GM12878 (cell line): ENCODE data around the gene LSM14A. TPM values are rescaled to one million over a fixed set of nuclear protein-coding genes. Genes with fewer than 3 reads are reported as not detected.

ENCODE experiments used
- ATAC-seq: fragments of 200-7000 bp; cut with Tn5 transposase; 3 replicates; pipeline ENCODE4 v1.9.1; 2020; ENCODE audit warnings: mild to moderate bottlenecking, moderate library complexity
- BruUV-seq: library from RNA; stranded (reverse); fragments of 400-500 nt; replicated peaks from 2 replicates; lab custom pipeline; 2021; lab: Mats Ljungman, UMichigan
- CTCF ChIA-PET: fragments of 300-600 bp; sonication (Branson Sonifier 250); formaldehyde crosslinking; extraction: SDS; loops from one replicate; lab custom pipeline; 2021; ENCODE audit warnings: inconsistent platforms; lab: Yijun Ruan, JAX
- POLR2A ChIA-PET: fragments of 350-600 bp; formaldehyde crosslinking; extraction: SDS; loops from one replicate; lab custom pipeline; 2021; ENCODE audit warnings: inconsistent platforms; lab: Charles Lee
- RAD21 ChIA-PET: fragments of 300-600 bp; sonication (Branson Sonifier 250); formaldehyde crosslinking; loops from one replicate; lab custom pipeline; 2023; ENCODE audit warnings: antibody characterized with exemption; ENCODE audit not compliant: unreplicated experiment; lab: Charles Lee
- SMC1A ChIA-PET: fragments of 300-600 bp; sonication (Branson Sonifier 250); formaldehyde crosslinking; loops from one replicate; lab custom pipeline; 2023; ENCODE audit not compliant: unreplicated experiment, uncharacterized antibody; lab: Charles Lee
- DNase-seq: peaks from one replicate; pipeline ENCODE4 v3.0.0-alpha.2; 2011; ENCODE audit warnings: low read depth, low spot score
- FAIRE-seq: peaks from 3 replicates; lab custom pipeline; 2011; peaks lifted over from hg19 to GRCh38; lab: Jason Lieb, UNC
- H2AFZ ChIP-seq: 2 replicates; pipeline ENCODE4 v1.6.0; 2011; ENCODE audit warnings: low read depth, low read length, control low read depth; ENCODE audit not compliant: control insufficient read depth
- H3K27ac ChIP-seq: 2 replicates; pipeline ENCODE4 v1.5.1; 2011; ENCODE audit warnings: control low read depth; ENCODE audit not compliant: control insufficient read depth, insufficient read depth
- H3K27me3 ChIP-seq, 2 experiments: replicated peaks in 1 of 2; 2 replicates each; pipeline versions ENCODE4 v1.6.0 to v1.6.1; 2011; ENCODE audit warnings: low read length in 1 of 2; ENCODE audit not compliant: control insufficient read depth in 2 of 2, insufficient read depth in 2 of 2
- H3K36me3 ChIP-seq, 2 experiments: 2 replicates each; pipeline ENCODE4 v1.5.1; 2011; ENCODE audit warnings: low read length in 1 of 2; ENCODE audit not compliant: control insufficient read depth in 2 of 2, insufficient read depth in 2 of 2
- H3K4me1 ChIP-seq: 2 replicates; pipeline ENCODE4 v1.6.1; 2011; ENCODE audit warnings: mild to moderate bottlenecking, low read length, moderate library complexity, mixed read lengths; ENCODE audit not compliant: control insufficient read depth, insufficient read depth
- H3K4me2 ChIP-seq: 2 replicates; pipeline ENCODE4 v1.6.0; 2011; ENCODE audit warnings: control low read depth; ENCODE audit not compliant: control insufficient read depth, insufficient read depth
- H3K4me3 ChIP-seq: fragments of 200-600 bp; sonication (generic); 2 replicates; pipeline ENCODE4 v1.5.1; 2016
- H3K79me2 ChIP-seq: 2 replicates; pipeline ENCODE4 v1.6.0; 2011; ENCODE audit warnings: low read length; ENCODE audit not compliant: control insufficient read depth, insufficient read depth
- H3K9ac ChIP-seq: 2 replicates; pipeline ENCODE4 v1.8.0; 2011; ENCODE audit warnings: low read length, control low read depth, mixed read lengths; ENCODE audit not compliant: control insufficient read depth, insufficient read depth
- H3K9me3 ChIP-seq: replicated peaks from 3 replicates; pipeline ENCODE4 v1.5.1; 2011; ENCODE audit warnings: mild to moderate bottlenecking, low read length; ENCODE audit not compliant: control insufficient read depth, insufficient read depth
- H4K20me1 ChIP-seq: 2 replicates; pipeline ENCODE4 v1.6.0; 2011; ENCODE audit not compliant: control insufficient read depth, insufficient read depth
- BACH1 ChIP-seq: fragments of 450-650 bp; IDR thresholded peaks from 2 replicates; pipeline ENCODE4 v1.6.1; 2017; ENCODE audit warnings: mild to moderate bottlenecking, borderline replicate concordance
- CEBPB ChIP-seq, 2 experiments: fragments of 150-350 bp in 1 of 2; IDR thresholded peaks; 2 replicates each; pipeline ENCODE4 v1.6.1; 2012 to 2014; ENCODE audit warnings: low read depth in 2 of 2, low read length in 2 of 2, borderline replicate concordance in 1 of 2, inconsistent platforms in 1 of 2
- ESRRA ChIP-seq: IDR thresholded peaks from 2 replicates; pipeline ENCODE4 v1.6.1; 2012; ENCODE audit warnings: mild to moderate bottlenecking, low read length, improper control_type of control experiment
- HDGF ChIP-seq: fragments of 450-650 bp; IDR thresholded peaks from 2 replicates; pipeline ENCODE4 v1.6.1; 2016; ENCODE audit warnings: antibody characterized with exemption
- IKZF2 ChIP-seq, 2 experiments: fragments of 450-650 bp; IDR thresholded peaks; 2 replicates each; pipeline ENCODE4 v1.6.1; 2017; ENCODE audit warnings: mild to moderate bottlenecking in 2 of 2, moderate library complexity in 2 of 2
- MLLT1 ChIP-seq: fragments of 450-650 bp; IDR thresholded peaks from 2 replicates; pipeline ENCODE4 v1.6.1; 2016; ENCODE audit warnings: mild to moderate bottlenecking
- NKRF ChIP-seq: fragments of 450-650 bp; conservative IDR thresholded peaks from 2 replicates; pipeline ENCODE4 v1.6.1; 2017; ENCODE audit warnings: mild to moderate bottlenecking, moderate library complexity
- NR2C1 ChIP-seq: fragments of 450-650 bp; IDR thresholded peaks from 2 replicates; pipeline ENCODE4 v1.6.1; 2017; ENCODE audit warnings: antibody characterized with exemption, mild to moderate bottlenecking, moderate library complexity
- NR2F1 ChIP-seq: fragments of 450-650 bp; conservative IDR thresholded peaks from 2 replicates; pipeline ENCODE4 v1.6.1; 2017; ENCODE audit warnings: mild to moderate bottlenecking
- RAD51 ChIP-seq: fragments of 450-650 bp; IDR thresholded peaks from 2 replicates; pipeline ENCODE4 v1.6.1; 2016; ENCODE audit warnings: moderate library complexity, mild to moderate bottlenecking, inconsistent platforms
- TBL1XR1 ChIP-seq: IDR thresholded peaks from 2 replicates; pipeline ENCODE4 v1.6.1; 2012; ENCODE audit warnings: low read depth, low read length, improper control_type of control experiment
- TCF12 ChIP-seq: IDR thresholded peaks from 2 replicates; pipeline ENCODE4 v1.6.1; 2011; ENCODE audit warnings: low read depth, mild to moderate bottlenecking, low read length
- TCF3 ChIP-seq: IDR thresholded peaks from 2 replicates; pipeline ENCODE4 v1.6.1; 2012; ENCODE audit warnings: low read depth, mild to moderate bottlenecking, low read length, borderline replicate concordance; ENCODE audit not compliant: insufficient read depth
- TCF7 ChIP-seq: IDR thresholded peaks from 2 replicates; pipeline ENCODE4 v1.6.1; 2014; ENCODE audit warnings: antibody characterized with exemption, borderline replicate concordance
- ZBTB33 ChIP-seq: fragments of 450-650 bp; IDR thresholded peaks from 2 replicates; pipeline ENCODE4 v1.6.1; 2017; ENCODE audit warnings: mild to moderate bottlenecking
- ZNF24 ChIP-seq: fragments of 450-650 bp; IDR thresholded peaks from 2 replicates; pipeline ENCODE4 v1.6.1; 2017; ENCODE audit warnings: antibody characterized with exemption, mild to moderate bottlenecking
- ZSCAN29 ChIP-seq: fragments of 450-650 bp; IDR thresholded peaks from 2 replicates; pipeline ENCODE4 v1.6.1; 2017; ENCODE audit warnings: mild to moderate bottlenecking, moderate library complexity
- WGBS: methylation state at CpG from one replicate; pipeline ENCODE4 v1.1.6; 2016; ENCODE audit warnings: low lambda C conversion rate; ENCODE audit not compliant: insufficient replicate concordance, insufficient coverage; ENCODE audit errors: missing lambda C conversion rate; 5-methylcytosine and 5-hydroxymethylcytosine counted together
- in situ Hi-C: fragments of 300-500 bp; cut with MboI; formaldehyde crosslinking; loops from 9 replicates; pipeline ENCODE4 v1.14.3; 2018; ENCODE audit warnings: mixed read lengths
- intact Hi-C: fragments of 100-400 bp; cut with micrococcal nuclease; formaldehyde crosslinking; loops from one replicate; pipeline ENCODE4 v1.14.2; 2022; ENCODE audit not compliant: unreplicated experiment
- polyA plus RNA-seq, 11 experiments: library from polyadenylated mRNA; depleted of rRNA in 4 of 11; unstranded in 6 of 11; stranded (reverse) in 5 of 11; fragments of >200 nt; fragmentation: Nextera tagmentation in 4 of 11; fragmentation: Illumina TruSeq in 1 of 11; extraction: Ambion mirVana in 4 of 11; extraction: Trizol in 1 of 11; gene quantifications; 1 replicate in 1 of 11; 2 replicates in 10 of 11; pipeline versions ENCODE4 v1.2.1 to v1.2.3, GENCODE V29; 2011 to 2016; ENCODE audit warnings: inconsistent platforms in 2 of 11, missing spikeins in 2 of 11, low read depth in 1 of 11
- total RNA-seq, 4 experiments: library from RNA; depleted of rRNA in 3 of 4; stranded (reverse); fragments of >200 nt in 3 of 4; fragmentation: Illumina TruSeq in 1 of 4; extraction: Trizol in 1 of 4; gene quantifications; 2 replicates each; pipeline versions ENCODE4 v1.2.1 to v1.2.3, GENCODE V29; 2013 to 2021

Gene LSM14A
- total and polyA plus RNA-seq, 10 of the 15 experiments (the other 5 are each of a cell fraction or from before 2014, with no cell fraction given) = 21.9 to 193 (median 89.4) TPM

- RAD21 ChIA-PET = interaction anchor here (0.8 to 0.9 kb wide), 2 partner anchors 9 to 40 kb away, joined by 3 to 5 read pairs; no protein-coding TSS in a partner anchor
- no peak for TF ChIP-seq TBL1XR1
- no peak for TF ChIP-seq HDGF
- no peak for TF ChIP-seq NR2F1
- TF ChIP-seq NKRF = no peak
- 0 out of 2 replicates have a peak, but pooled peaks have one; percentile 27 for TF ChIP-seq TCF12
- TF ChIP-seq ESRRA = no peak
- TF ChIP-seq ZBTB33 = no peak
- TF ChIP-seq TCF7 = peak; percentile 76; the same call in 1 of the 2 replicates
- 0 out of 2 replicates have a peak, but pooled peaks have one; percentile 33 for TF ChIP-seq TCF3
- TF ChIP-seq MLLT1 = no peak
- TF ChIP-seq ZNF24 = no peak
- TF ChIP-seq BACH1 = peak; percentile 70; the same call in 1 of the 2 replicates
- no peak for TF ChIP-seq CEBPB (IDR thresholded peaks at IDR 0.05; ENCODE audit: borderline replicate concordance in 1 of 2, low read depth in 2 of 2, low read length in 2 of 2)
- TF ChIP-seq RAD51 = no peak
- no peak for TF ChIP-seq IKZF2 (IDR thresholded peaks at IDR 0.05)
- no peak for TF ChIP-seq ZSCAN29
- no peak for TF ChIP-seq NR2C1
Observed at GRCh38 chr19:34226036-34226435, 53.7 kb downstream of the LSM14A start.

More at GRCh38 chr19:34226036-34226435, 53.7 kb downstream of the LSM14A start:
- no TSS peak for BruUV-seq
- H2AFZ ChIP-seq = no peak overlapping the region
- H3K27me3 ChIP-seq = no peaks in the 10 kb centered on the region
- H3K9ac ChIP-seq = no peak overlapping the region
- H3K27ac ChIP-seq = peak overlapping the region; percentile 47
- no peak for FAIRE-seq
- intact Hi-C loops = loop anchor here (10.0 kb wide), 1 partner anchor 101 kb away; no protein-coding TSS in a partner anchor
- H3K4me3 ChIP-seq = no peak overlapping the region
- WGBS = 27% methylated on average over 2 of the region's 2 CpGs
- DNase-seq = no peak
- no peaks in the 10 kb centered on the region for H4K20me1 ChIP-seq
- CTCF ChIA-PET = interaction anchor here (0.7 to 1.5 kb wide), 9 partner anchors 9 to 110 kb away, joined by 3 to 5 read pairs (median 3); no protein-coding TSS in a partner anchor
- peaks cover 13 to 44% of the 10 kb centered on the region in 2 experiments for H3K36me3 ChIP-seq
- no peaks in the 10 kb centered on the region; the same call in none of the 2 replicates for H3K79me2 ChIP-seq
- in situ Hi-C loops = no loop called here
- H3K4me2 ChIP-seq = no peak overlapping the region
- H3K9me3 ChIP-seq = no peaks in the 10 kb centered on the region
- ATAC-seq = peak; percentile 65
- SMC1A ChIA-PET = interaction anchor here (0.5 to 1.4 kb wide), 3 partner anchors 16 to 815 kb away, joined by 3 to 4 read pairs (median 3); no protein-coding TSS in a partner anchor
- POLR2A ChIA-PET = interaction anchor here (0.7 to 1.1 kb wide), 4 partner anchors 31 to 192 kb away, joined by 3 to 9 read pairs (median 4); no protein-coding TSS in a partner anchor
- peaks cover 18% of the 10 kb centered on the region for H3K4me1 ChIP-seq
